ENCODE measurements around the gene ZXDC. TPM values are rescaled to one million over a fixed set of nuclear protein-coding genes. Genes with fewer than 3 reads are reported as not detected.

ZXDC gene
- polyA plus RNA-seq, 1 donor (not counting 4 experiments of a cell fraction or from before 2014, with no cell fraction given) = 10.7 TPM

DNA sequence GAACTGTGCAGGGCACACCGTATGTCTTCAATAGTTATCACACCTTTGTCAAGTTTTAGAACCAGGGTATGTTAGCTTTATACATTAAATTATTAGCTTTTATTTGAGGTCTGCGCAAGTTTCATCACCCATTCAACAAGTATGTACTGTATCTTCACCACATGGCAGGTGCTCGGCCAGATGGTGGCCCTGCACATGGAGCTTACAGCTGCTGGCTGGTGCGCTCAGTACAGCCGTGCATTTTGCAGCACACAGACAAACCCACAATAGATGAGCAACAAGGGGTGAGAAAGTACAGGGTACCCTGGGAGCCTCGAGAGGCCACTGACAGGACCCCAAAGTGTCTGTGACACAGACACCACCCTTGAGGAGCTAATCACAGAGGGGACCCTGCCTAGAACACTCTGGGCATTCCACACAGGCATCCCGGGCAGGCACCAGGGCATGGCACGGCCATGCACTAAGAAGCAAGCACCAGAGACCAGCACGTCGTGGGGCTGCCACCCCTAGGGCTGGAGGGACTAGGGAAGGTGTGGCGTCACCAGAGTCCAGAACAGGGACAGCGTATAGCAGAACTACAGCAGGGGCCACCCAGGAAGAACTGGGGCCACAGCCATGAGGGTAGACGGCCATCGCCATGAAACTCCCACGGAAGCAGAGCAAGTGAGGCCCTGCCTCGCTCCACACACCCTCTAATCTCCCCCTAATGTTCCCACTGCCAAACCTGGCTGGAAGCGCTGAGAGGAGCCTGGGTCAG, 27.4 kb downstream of the ZXDC start:
- TF ChIP-seq EZH2 (IDR thresholded peaks at IDR 0.05; ENCODE audit: low read length) = no peak
- TF ChIP-seq, protein P1, sequence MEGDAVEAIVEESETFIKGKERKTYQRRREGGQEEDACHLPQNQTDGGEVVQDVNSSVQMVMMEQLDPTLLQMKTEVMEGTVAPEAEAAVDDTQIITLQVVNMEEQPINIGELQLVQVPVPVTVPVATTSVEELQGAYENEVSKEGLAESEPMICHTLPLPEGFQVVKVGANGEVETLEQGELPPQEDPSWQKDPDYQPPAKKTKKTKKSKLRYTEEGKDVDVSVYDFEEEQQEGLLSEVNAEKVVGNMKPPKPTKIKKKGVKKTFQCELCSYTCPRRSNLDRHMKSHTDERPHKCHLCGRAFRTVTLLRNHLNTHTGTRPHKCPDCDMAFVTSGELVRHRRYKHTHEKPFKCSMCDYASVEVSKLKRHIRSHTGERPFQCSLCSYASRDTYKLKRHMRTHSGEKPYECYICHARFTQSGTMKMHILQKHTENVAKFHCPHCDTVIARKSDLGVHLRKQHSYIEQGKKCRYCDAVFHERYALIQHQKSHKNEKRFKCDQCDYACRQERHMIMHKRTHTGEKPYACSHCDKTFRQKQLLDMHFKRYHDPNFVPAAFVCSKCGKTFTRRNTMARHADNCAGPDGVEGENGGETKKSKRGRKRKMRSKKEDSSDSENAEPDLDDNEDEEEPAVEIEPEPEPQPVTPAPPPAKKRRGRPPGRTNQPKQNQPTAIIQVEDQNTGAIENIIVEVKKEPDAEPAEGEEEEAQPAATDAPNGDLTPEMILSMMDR (optimal IDR thresholded peaks at IDR 0.05 in 1 of 3, IDR thresholded peaks at IDR 0.05 in 1 of 3, conservative IDR thresholded peaks at IDR 0.05 in 1 of 3; ENCODE audit: extremely low read depth in 1 of 3, insufficient read depth in 2 of 3, low read length in 3 of 3) = no peak
- Histone ChIP-seq H3K4me3 (ENCODE audit: control insufficient read depth in 2 of 3, extremely low read depth in 1 of 3, insufficient read depth in 2 of 3, low read depth in 1 of 3, low read length in 3 of 3) (no peak overlapping the region), H4K20me1 (ENCODE audit: control insufficient read depth, extremely low read depth, insufficient read depth, low read length) (peaks cover 4% of the 10 kb centered on the region), H3K79me2 (ENCODE audit: control insufficient read depth, insufficient read depth, low read length) (no peaks in the 10 kb centered on the region), H3K9me1 (ENCODE audit: control insufficient read depth, extremely low read depth, insufficient read depth, low read length) (peaks cover 2% of the 10 kb centered on the region), H3K4me2 (ENCODE audit: control insufficient read depth, extremely low read depth, insufficient read depth, low read depth, low read length) (no peak overlapping the region), H2AFZ (ENCODE audit: control insufficient read depth, low read length) (no peak overlapping the region), H3K27ac (ENCODE audit: control insufficient read depth, insufficient read depth, low read length) (no peak overlapping the region), H3K9me3 (ENCODE audit: control insufficient read depth, low read depth, low read length) (no peaks in the 10 kb centered on the region), H3K27me3 (ENCODE audit: control insufficient read depth, extremely low read depth, insufficient read depth, low read length) (no peaks in the 10 kb centered on the region), H3K4me1 (ENCODE audit: control insufficient read depth, extremely low read depth, insufficient read depth, low read length) (no peaks in the 10 kb centered on the region), H3K36me3 (ENCODE audit: control insufficient read depth in 2 of 2, extremely low read depth in 1 of 2, insufficient read depth in 2 of 2, low read length in 2 of 2) (peaks cover 14 to 17% of the 10 kb centered on the region in 2 experiments), H3K9ac (ENCODE audit: control insufficient read depth, extremely low read depth, insufficient read depth, low read length) (no peak overlapping the region)
- FAIRE-seq = no peak
- no peak for DNase-seq (ENCODE audit: low read depth, low spot score)
- dilution Hi-C loops (cut with MboI; ENCODE audit: extremely low pct_ligation_motif_present, low sequenced_read_pairs) = no loop called here

DNA sequence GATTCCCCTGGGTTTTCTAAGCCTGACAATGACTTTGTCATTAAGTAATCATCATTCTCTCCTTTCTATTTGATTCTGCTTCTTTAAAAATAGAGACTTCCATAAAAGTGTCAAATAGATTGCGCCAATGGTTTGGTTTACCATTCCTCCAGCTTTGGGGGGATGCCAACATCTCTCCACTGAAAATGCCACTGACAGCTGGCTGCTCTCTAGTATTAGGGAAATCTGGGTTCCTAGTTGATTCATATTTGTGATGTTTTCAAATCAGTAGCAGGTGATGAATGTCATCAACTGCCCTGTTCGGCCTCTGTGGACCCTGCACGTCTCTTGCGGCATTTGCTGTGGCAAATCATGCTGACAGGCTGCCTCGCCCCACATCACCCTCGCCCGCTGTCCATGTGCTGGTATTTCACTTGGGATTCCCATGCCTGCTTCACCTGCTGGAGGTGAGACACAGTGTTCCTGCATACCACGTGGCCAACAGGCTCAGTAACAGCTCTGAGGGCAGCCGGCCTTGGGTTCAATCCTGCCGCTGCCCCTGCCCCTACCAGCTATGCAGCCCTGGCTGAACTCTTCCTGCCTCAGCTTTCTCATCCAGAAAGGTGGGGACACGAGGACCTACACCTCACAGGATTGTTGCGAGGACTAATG, 28.1 kb downstream of the ZXDC start:
- Histone ChIP-seq H3K9ac (ENCODE audit: control insufficient read depth, extremely low read depth, insufficient read depth, low read length) (no peak overlapping the region), H3K4me1 (ENCODE audit: control insufficient read depth, extremely low read depth, insufficient read depth, low read length) (no peaks in the 10 kb centered on the region), H3K9me1 (ENCODE audit: control insufficient read depth, extremely low read depth, insufficient read depth, low read length) (peaks cover 2% of the 10 kb centered on the region), H3K36me3 (ENCODE audit: control insufficient read depth in 2 of 2, extremely low read depth in 1 of 2, insufficient read depth in 2 of 2, low read length in 2 of 2) (peaks cover 14 to 16% of the 10 kb centered on the region in 2 experiments), H3K9me3 (ENCODE audit: control insufficient read depth, low read depth, low read length) (no peaks in the 10 kb centered on the region), H3K27me3 (ENCODE audit: control insufficient read depth, extremely low read depth, insufficient read depth, low read length) (no peaks in the 10 kb centered on the region), H3K79me2 (ENCODE audit: control insufficient read depth, insufficient read depth, low read length) (no peaks in the 10 kb centered on the region), H3K4me2 (ENCODE audit: control insufficient read depth, extremely low read depth, insufficient read depth, low read depth, low read length) (no peak overlapping the region), H3K27ac (ENCODE audit: control insufficient read depth, insufficient read depth, low read length) (no peak overlapping the region), H2AFZ (ENCODE audit: control insufficient read depth, low read length) (no peak overlapping the region), H4K20me1 (ENCODE audit: control insufficient read depth, extremely low read depth, insufficient read depth, low read length) (peaks cover 4% of the 10 kb centered on the region), H3K4me3 (ENCODE audit: control insufficient read depth in 2 of 3, extremely low read depth in 1 of 3, insufficient read depth in 2 of 3, low read depth in 1 of 3, low read length in 3 of 3) (no peak overlapping the region)
- DNase-seq (ENCODE audit: low read depth, low spot score) = no peak
- no peak for FAIRE-seq
- TF ChIP-seq, protein P1 (optimal IDR thresholded peaks at IDR 0.05 in 1 of 3, IDR thresholded peaks at IDR 0.05 in 1 of 3, conservative IDR thresholded peaks at IDR 0.05 in 1 of 3; ENCODE audit: extremely low read depth in 1 of 3, insufficient read depth in 2 of 3, low read length in 3 of 3) = no peak
- TF ChIP-seq EZH2 (IDR thresholded peaks at IDR 0.05; ENCODE audit: low read length) = no peak
- dilution Hi-C loops (cut with MboI; ENCODE audit: extremely low pct_ligation_motif_present, low sequenced_read_pairs) = no loop called here

Measured in keratinocyte (primary cell).